Measurements from ENCODE around the gene CRIM1. TPM values are rescaled to one million over a fixed set of nuclear protein-coding genes. Genes with fewer than 3 reads are reported as not detected.

Gene CRIM1
- total RNA-seq, 1 experiment from 2014 or later: 27.6 TPM

DNA sequence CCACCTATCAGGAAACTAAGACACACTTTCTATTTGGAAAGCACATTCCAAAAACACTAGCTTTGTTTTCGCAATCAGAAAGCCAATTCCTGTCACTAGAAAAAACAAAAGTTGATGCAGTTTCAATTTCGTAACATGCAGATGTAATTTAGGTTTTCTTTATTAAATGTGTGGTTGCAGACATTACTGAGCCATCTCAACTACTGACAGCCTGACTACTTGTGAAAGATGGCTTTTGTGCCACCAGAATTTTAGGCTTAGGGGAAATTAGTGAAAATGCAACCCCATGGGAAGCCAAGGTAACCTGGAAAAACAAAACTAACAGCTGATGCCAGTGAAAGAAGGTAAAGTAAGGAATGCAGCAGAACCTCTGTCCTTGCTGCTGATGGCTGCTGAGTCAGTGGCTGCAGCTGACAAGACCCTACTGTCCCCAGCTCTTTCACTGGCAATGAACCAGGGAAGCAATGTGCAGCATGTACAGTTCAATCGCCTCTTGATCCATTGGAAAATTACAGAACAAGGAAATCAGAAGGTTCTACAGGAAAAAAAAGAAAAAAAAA, 207.5 kb downstream of the CRIM1 start:
- Histone ChIP-seq H2AFZ (ENCODE audit: low read length) (no peak overlapping the region), H3K4ac (ENCODE audit: low read depth, low read length) (no peak overlapping the region), H2BK120ac (ENCODE audit: low read depth, low read length, poor library complexity, severe bottlenecking) (no peak overlapping the region), H4K20me1 (ENCODE audit: control insufficient read depth, insufficient read depth, insufficient read length) (no peaks in the 10 kb centered on the region), H2BK15ac (ENCODE audit: low read depth, low read length) (no peak overlapping the region), H3K4me2 (ENCODE audit: insufficient read depth, insufficient read length, low read length) (no peak overlapping the region), H3K9ac (ENCODE audit: extremely low read depth, insufficient read length, low read length) (no peak overlapping the region), H4K8ac (replicated peaks; ENCODE audit: insufficient read length, low read depth, low read length) (no peak overlapping the region), H3K27me3 (ENCODE audit: insufficient read depth, low read length) (no peaks in the 10 kb centered on the region), H3K9me3 (ENCODE audit: control insufficient read depth, low read depth, low read length) (no peaks in the 10 kb centered on the region), H3K79me2 (ENCODE audit: insufficient read depth, low read length) (no peaks in the 10 kb centered on the region), H2BK12ac (ENCODE audit: insufficient read length, low read depth, low read length) (no peak overlapping the region), H4K5ac (ENCODE audit: insufficient read length, low read depth, low read length) (no peak overlapping the region), H2BK20ac (ENCODE audit: low read depth, low read length, poor library complexity, severe bottlenecking) (no peak overlapping the region), H3K23ac (ENCODE audit: insufficient read length, low read depth, low read length) (no peak overlapping the region), H2BK5ac (ENCODE audit: insufficient read length, low read length) (no peak overlapping the region), H3K56ac (ENCODE audit: insufficient read length, low read depth, low read length) (no peak overlapping the region), H2AK5ac (ENCODE audit: insufficient read length, low read length) (no peak overlapping the region), H3K18ac (ENCODE audit: insufficient read length, low read depth, low read length) (no peak overlapping the region), H3T11ph (ENCODE audit: low read length) (no peak overlapping the region), H3K4me1 (ENCODE audit: insufficient read depth, low read length) (peaks cover 4% of the 10 kb centered on the region; the same call in 1 of the 2 replicates), H4K91ac (ENCODE audit: insufficient read length, low read depth, low read length) (no peak overlapping the region), H3K79me1 (ENCODE audit: insufficient read depth, low read depth, low read length, poor library complexity, severe bottlenecking) (no peaks in the 10 kb centered on the region), H3K27ac (ENCODE audit: insufficient read length, low read depth, low read length) (no peak overlapping the region), H3K23me2 (ENCODE audit: insufficient read length, low read depth, low read length, poor library complexity, severe bottlenecking) (no peaks in the 10 kb centered on the region), H3K14ac (ENCODE audit: insufficient read depth, low read length) (no peak overlapping the region)
- Mint-ChIP-seq H3K36me3 (ENCODE audit: insufficient read depth in 1 of 3, low read depth in 3 of 3) (peaks cover 4 to 24% (median 14%) of the 10 kb centered on the region in 3 experiments; a peak in 5 of 7 replicates), H3K27me3 (ENCODE audit: low read depth) (no peaks in the 10 kb centered on the region), H3K9me3 (no peaks in the 10 kb centered on the region), H3K4me3 (no peak overlapping the region), H3K27ac (peak overlapping the region in 1 of 3 experiments; percentile 31; a peak in 2 of 7 replicates), H3K4me1 (peaks cover 38% of the 10 kb centered on the region in 2 experiments)
- no peak for TF ChIP-seq CTCF (conservative IDR thresholded peaks at IDR 0.05)
- DNase-seq: no peak
- no CpG with 5 or more reads among the region's 3 CpGs for WGBS (ENCODE audit: extremely low coverage, insufficient read length, low lambda C conversion rate)
